RWPE2 (cell line): ENCODE data around the gene ASB17.

Source experiments
- ATAC-seq: fragments of 200-7000 bp; cut with Tn5 transposase; 3 replicates; pipeline ENCODE4 v1.9.1; 2021; ENCODE audit warnings: low read depth
- DNase-seq: peaks from one replicate; pipeline ENCODE4 v3.0.0-alpha.2; 2020; ENCODE audit warnings: low spot score
- H3K27ac ChIP-seq: fragments of 450-650 bp; 2 replicates; pipeline ENCODE4 v1.5.1; 2017; ENCODE audit warnings: mild to moderate bottlenecking; ENCODE audit not compliant: poor library complexity, severe bottlenecking
- H3K27me3 ChIP-seq: fragments of 250-450 bp; sonication (Bioruptor Pico); 2 replicates; pipeline ENCODE4 v1.5.1; 2021; ENCODE audit warnings: mild to moderate bottlenecking, moderate library complexity; ENCODE audit not compliant: insufficient read depth, poor library complexity, severe bottlenecking
- H3K36me3 ChIP-seq: fragments of 250-450 bp; sonication (Bioruptor Pico); 2 replicates; pipeline ENCODE4 v1.5.1; 2020; ENCODE audit warnings: low read depth, mild to moderate bottlenecking, moderate library complexity
- H3K4me1 ChIP-seq: fragments of 250-450 bp; sonication (Bioruptor Pico); 2 replicates; pipeline ENCODE4 v1.5.1; 2021; ENCODE audit warnings: mild to moderate bottlenecking, moderate library complexity; ENCODE audit not compliant: insufficient read depth, poor library complexity, severe bottlenecking
- H3K4me3 ChIP-seq: fragments of 250-450 bp; sonication (Bioruptor Pico); 2 replicates; pipeline ENCODE4 v1.5.1; 2021; ENCODE audit warnings: mild to moderate bottlenecking, moderate library complexity; ENCODE audit not compliant: severe bottlenecking
- H3K9me3 ChIP-seq: fragments of 250-450 bp; sonication (Bioruptor Pico); 2 replicates; pipeline ENCODE4 v1.5.1; 2021; ENCODE audit warnings: mild to moderate bottlenecking, moderate library complexity; ENCODE audit not compliant: severe bottlenecking
- TF ChIP-seq, protein P1 (sequence below): fragments of 450-650 bp; IDR thresholded peaks from one replicate; pipeline ENCODE4 v1.5.1; 2017; ENCODE audit warnings: mild to moderate bottlenecking, moderate library complexity; ENCODE audit not compliant: poor library complexity, severe bottlenecking

The ASB17 gene

GRCh38 chr1:75908717-75909152 lies 23.5 kb downstream of the ASB17 start:
- peak; percentile 89 for ATAC-seq
- TF ChIP-seq, protein P1, sequence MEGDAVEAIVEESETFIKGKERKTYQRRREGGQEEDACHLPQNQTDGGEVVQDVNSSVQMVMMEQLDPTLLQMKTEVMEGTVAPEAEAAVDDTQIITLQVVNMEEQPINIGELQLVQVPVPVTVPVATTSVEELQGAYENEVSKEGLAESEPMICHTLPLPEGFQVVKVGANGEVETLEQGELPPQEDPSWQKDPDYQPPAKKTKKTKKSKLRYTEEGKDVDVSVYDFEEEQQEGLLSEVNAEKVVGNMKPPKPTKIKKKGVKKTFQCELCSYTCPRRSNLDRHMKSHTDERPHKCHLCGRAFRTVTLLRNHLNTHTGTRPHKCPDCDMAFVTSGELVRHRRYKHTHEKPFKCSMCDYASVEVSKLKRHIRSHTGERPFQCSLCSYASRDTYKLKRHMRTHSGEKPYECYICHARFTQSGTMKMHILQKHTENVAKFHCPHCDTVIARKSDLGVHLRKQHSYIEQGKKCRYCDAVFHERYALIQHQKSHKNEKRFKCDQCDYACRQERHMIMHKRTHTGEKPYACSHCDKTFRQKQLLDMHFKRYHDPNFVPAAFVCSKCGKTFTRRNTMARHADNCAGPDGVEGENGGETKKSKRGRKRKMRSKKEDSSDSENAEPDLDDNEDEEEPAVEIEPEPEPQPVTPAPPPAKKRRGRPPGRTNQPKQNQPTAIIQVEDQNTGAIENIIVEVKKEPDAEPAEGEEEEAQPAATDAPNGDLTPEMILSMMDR = peak; percentile 67

GRCh38 chr1:75901371-75901770 lies 30.8 kb downstream of the ASB17 start:
- no peak for DNase-seq
- Histone ChIP-seq H3K4me1 (no peaks in the 10 kb centered on the region), H3K4me3 (no peak overlapping the region), H3K36me3 (no peaks in the 10 kb centered on the region), H3K9me3 (no peaks in the 10 kb centered on the region), H3K27me3 (peaks cover 3% of the 10 kb centered on the region), H3K27ac (no peak overlapping the region)
- TF ChIP-seq, protein P1 = no peak
- no peak for ATAC-seq

More at GRCh38 chr1:75908717-75909152, 23.5 kb downstream of the ASB17 start:
- peaks cover 18% of the 10 kb centered on the region for H3K27me3 ChIP-seq
- no peaks in the 10 kb centered on the region for H3K4me1 ChIP-seq
- DNase-seq = no peak
- H3K4me3 ChIP-seq = no peak overlapping the region
- no peaks in the 10 kb centered on the region for H3K36me3 ChIP-seq
- H3K27ac ChIP-seq = no peak overlapping the region
- H3K9me3 ChIP-seq = no peaks in the 10 kb centered on the region

- TF ChIP-seq, protein P1 = no peak
- DNase-seq (no peak), ATAC-seq (no peak)
- Histone ChIP-seq H3K36me3 (no peaks in the 10 kb centered on the region), H3K27me3 (peaks cover 10% of the 10 kb centered on the region), H3K27ac (no peak overlapping the region), H3K4me1 (no peaks in the 10 kb centered on the region), H3K9me3 (no peaks in the 10 kb centered on the region), H3K4me3 (no peak overlapping the region)
Observed at GRCh38 chr1:75884437-75884836, 47.8 kb downstream of the ASB17 start.

DNA sequence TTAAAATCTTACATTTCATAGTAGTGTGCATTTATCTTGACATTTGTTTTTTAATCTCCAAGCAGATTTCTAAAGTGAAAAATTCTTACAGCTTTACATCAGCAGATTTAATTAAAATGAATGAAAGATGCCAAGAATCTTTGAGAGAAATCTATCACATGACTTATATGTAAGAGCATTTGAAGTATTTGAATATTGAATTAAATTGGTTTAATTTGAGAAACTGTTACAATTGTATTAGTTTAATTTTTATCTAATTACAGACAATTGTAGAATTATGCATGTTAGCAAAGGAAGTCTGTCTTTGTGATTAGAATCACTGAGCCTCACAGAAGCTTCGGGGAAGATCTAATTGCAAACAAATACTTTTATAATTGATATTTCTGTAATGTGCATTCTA lies 52.2 kb downstream of the ASB17 start:
- Histone ChIP-seq H3K4me3 (no peak overlapping the region), H3K27ac (no peak overlapping the region), H3K4me1 (no peaks in the 10 kb centered on the region), H3K27me3 (peaks cover 10% of the 10 kb centered on the region), H3K36me3 (no peaks in the 10 kb centered on the region), H3K9me3 (no peaks in the 10 kb centered on the region)
- ATAC-seq (no peak), DNase-seq (no peak)
- TF ChIP-seq, protein P1 = no peak

- ATAC-seq (no peak), DNase-seq (no peak)
- H3K36me3 ChIP-seq = no peaks in the 10 kb centered on the region
- no peaks in the 10 kb centered on the region for H3K9me3 ChIP-seq
- H3K4me1 ChIP-seq = no peaks in the 10 kb centered on the region
- no peaks in the 10 kb centered on the region for H3K27me3 ChIP-seq
- no peak overlapping the region for H3K4me3 ChIP-seq
- TF ChIP-seq, protein P1 = no peak
- H3K27ac ChIP-seq = no peak overlapping the region
Observed at GRCh38 chr1:75870951-75871350, 61.3 kb downstream of the ASB17 start.
